Breast epithelium (tissue), 3 donors: ENCODE results near the gene LRRC51.

Experiments used
- CTCF ChIP-seq, 3 donors: fragments of 450-650 bp; IDR thresholded peaks; one replicate each; pipeline ENCODE4 v1.5.1; 2016 to 2017; ENCODE audit warnings: antibody characterized with exemption in 3 of 3, mild to moderate bottlenecking in 3 of 3, moderate library complexity in 3 of 3
- POLR2A ChIP-seq: fragments of 450-650 bp; IDR thresholded peaks from one replicate; pipeline ENCODE4 v1.6.1; 2016; ENCODE audit warnings: antibody characterized with exemption, mild to moderate bottlenecking, moderate library complexity
- POLR2AphosphoS5 ChIP-seq, 3 donors: sonication (generic); formaldehyde crosslinking; IDR thresholded peaks; one replicate each; pipeline ENCODE4 v1.6.1; 2017; ENCODE audit warnings: antibody characterized with exemption in 3 of 3

- TF ChIP-seq CTCF (IDR thresholded peaks at IDR 0.05) (no peak), POLR2AphosphoS5 (IDR thresholded peaks at IDR 0.05) (no peak), POLR2A (no peak)
Observed at GRCh38 chr11:72102631-72102945, 21.9 kb downstream of the LRRC51 start.
